BJ (cell line): ENCODE results near the gene KLF7. TPM values are rescaled to one million over a fixed set of nuclear protein-coding genes. Genes with fewer than 3 reads are reported as not detected.

Experiments used
- CTCF ChIA-PET: fragments of 350-600 bp; formaldehyde crosslinking; extraction: SDS; loops from one replicate; lab custom pipeline; 2021; ENCODE audit warnings: antibody characterized with exemption, inconsistent platforms; lab: Yijun Ruan, JAX
- POLR2A ChIA-PET: fragments of 300-600 bp; sonication (Branson Sonifier 250); formaldehyde crosslinking; extraction: SDS; loops from one replicate; lab custom pipeline; 2021; ENCODE audit warnings: antibody characterized with exemption; lab: Charles Lee
- DNase-seq: peaks from one replicate; pipeline ENCODE4 v3.0.0-alpha.2; 2011; ENCODE audit warnings: low read depth
- H3K27me3 ChIP-seq: 2 replicates; pipeline ENCODE4 v1.6.0; 2011; ENCODE audit warnings: low read length; ENCODE audit not compliant: control insufficient read depth, insufficient read depth
- H3K36me3 ChIP-seq: 2 replicates; pipeline ENCODE4 v1.5.1; 2011; ENCODE audit warnings: low read length; ENCODE audit not compliant: control insufficient read depth, insufficient read depth
- H3K4me3 ChIP-seq: 2 replicates; pipeline ENCODE4 v1.5.1; 2011; ENCODE audit warnings: low read depth, mild to moderate bottlenecking, control low read depth, low read length
- polyA plus RNA-seq: library from polyadenylated mRNA; depleted of rRNA; stranded (reverse); fragments of >200 nt; gene quantifications from 2 replicates; pipeline ENCODE4 v1.2.3, GENCODE V29; 2011
- TF ChIP-seq, protein P1 (sequence below): IDR thresholded peaks from 2 replicates; pipeline ENCODE4 v1.5.1; 2011; ENCODE audit warnings: low read depth, mild to moderate bottlenecking, control low read depth, inconsistent platforms, low read length, moderate library complexity; ENCODE audit not compliant: insufficient read depth

The KLF7 gene
- polyA plus RNA-seq, 1 experiment = 41.9 TPM

- Histone ChIP-seq H3K4me3 (no peak overlapping the region), H3K36me3 (peaks cover 12% of the 10 kb centered on the region), H3K27me3 (no peaks in the 10 kb centered on the region)
- ChIA-PET CTCF (no interaction called here), POLR2A (no interaction called here)
- TF ChIP-seq, protein P1, sequence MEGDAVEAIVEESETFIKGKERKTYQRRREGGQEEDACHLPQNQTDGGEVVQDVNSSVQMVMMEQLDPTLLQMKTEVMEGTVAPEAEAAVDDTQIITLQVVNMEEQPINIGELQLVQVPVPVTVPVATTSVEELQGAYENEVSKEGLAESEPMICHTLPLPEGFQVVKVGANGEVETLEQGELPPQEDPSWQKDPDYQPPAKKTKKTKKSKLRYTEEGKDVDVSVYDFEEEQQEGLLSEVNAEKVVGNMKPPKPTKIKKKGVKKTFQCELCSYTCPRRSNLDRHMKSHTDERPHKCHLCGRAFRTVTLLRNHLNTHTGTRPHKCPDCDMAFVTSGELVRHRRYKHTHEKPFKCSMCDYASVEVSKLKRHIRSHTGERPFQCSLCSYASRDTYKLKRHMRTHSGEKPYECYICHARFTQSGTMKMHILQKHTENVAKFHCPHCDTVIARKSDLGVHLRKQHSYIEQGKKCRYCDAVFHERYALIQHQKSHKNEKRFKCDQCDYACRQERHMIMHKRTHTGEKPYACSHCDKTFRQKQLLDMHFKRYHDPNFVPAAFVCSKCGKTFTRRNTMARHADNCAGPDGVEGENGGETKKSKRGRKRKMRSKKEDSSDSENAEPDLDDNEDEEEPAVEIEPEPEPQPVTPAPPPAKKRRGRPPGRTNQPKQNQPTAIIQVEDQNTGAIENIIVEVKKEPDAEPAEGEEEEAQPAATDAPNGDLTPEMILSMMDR = no peak
- DNase-seq = no peak
These were observed 77.5 kb downstream of the KLF7 start for GRCh38 chr2:207088276-207088675.

GRCh38 chr2:207087046-207087902, 78.5 kb downstream of the KLF7 start:
- peaks cover 15% of the 10 kb centered on the region for H3K36me3 ChIP-seq
- ChIA-PET POLR2A (no interaction called here), CTCF (no interaction called here)
- no peak for DNase-seq
- H3K27me3 ChIP-seq = no peaks in the 10 kb centered on the region
- H3K4me3 ChIP-seq = no peak overlapping the region
- TF ChIP-seq, protein P1 = no peak

- Histone ChIP-seq H3K36me3 (peaks cover 22% of the 10 kb centered on the region), H3K27me3 (no peaks in the 10 kb centered on the region), H3K4me3 (no peak overlapping the region)
- TF ChIP-seq, protein P1 = no peak
- POLR2A ChIA-PET = no interaction called here
- DNase-seq = no peak
- CTCF ChIA-PET = no interaction called here
These were observed 79.6 kb downstream of the KLF7 start for GRCh38 chr2:207086136-207086535.

GRCh38 chr2:207085110-207085509, 80.6 kb downstream of the KLF7 start:
- Histone ChIP-seq H3K36me3 (peaks cover 20% of the 10 kb centered on the region), H3K4me3 (no peak overlapping the region), H3K27me3 (no peaks in the 10 kb centered on the region)
- ChIA-PET CTCF (no interaction called here), POLR2A (no interaction called here)
- DNase-seq = no peak
- TF ChIP-seq, protein P1 = no peak

DNA sequence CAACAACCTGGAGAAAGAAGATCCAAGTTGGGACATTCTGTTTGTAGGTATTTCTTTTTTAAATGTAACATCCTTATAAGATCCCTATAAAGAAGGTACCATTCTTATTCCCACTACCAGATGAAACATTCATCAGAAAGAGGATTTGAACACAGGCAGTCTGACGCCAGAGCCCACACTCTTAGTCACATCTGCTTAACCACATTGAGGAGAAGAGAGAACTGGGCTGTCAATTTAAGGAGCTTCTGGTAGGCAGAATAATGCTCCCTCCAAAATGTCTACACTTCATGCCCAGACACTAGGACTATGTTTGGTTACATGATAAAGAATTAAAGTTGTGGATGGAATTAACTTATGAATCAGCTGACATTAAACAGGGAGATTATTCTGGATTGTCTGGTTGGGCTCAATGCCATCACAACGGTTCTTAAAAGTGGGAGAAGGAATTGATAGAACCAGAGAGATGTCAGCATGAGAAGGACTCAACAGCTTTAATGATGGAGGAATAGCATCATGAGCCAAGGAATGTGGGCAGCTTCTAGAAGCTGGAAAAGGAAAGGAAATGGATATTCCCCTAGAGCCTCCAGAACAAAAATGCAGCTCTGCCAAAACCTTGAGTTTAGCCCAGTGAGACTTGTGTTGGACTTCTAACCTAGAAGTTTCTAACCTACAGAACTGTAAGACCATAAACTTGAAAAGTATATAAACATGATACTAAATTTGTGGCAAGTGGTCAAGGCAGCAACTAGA, 82.2 kb downstream of the KLF7 start:
- TF ChIP-seq, protein P1 = no peak
- ChIA-PET CTCF (no interaction called here), POLR2A (no interaction called here)
- H3K4me3 ChIP-seq = no peak overlapping the region
- H3K27me3 ChIP-seq = no peaks in the 10 kb centered on the region
- DNase-seq = no peak
- H3K36me3 ChIP-seq = peaks cover 25% of the 10 kb centered on the region
